DMS 273 (cell line): Measurements from ENCODE around the gene TRIM44.

Source experiments
- DNase-seq: peaks from one replicate; lab custom pipeline; 2025; ENCODE audit not compliant: unreplicated experiment; lab: John Stamatoyannopoulos, UW

TRIM44 gene

DNA sequence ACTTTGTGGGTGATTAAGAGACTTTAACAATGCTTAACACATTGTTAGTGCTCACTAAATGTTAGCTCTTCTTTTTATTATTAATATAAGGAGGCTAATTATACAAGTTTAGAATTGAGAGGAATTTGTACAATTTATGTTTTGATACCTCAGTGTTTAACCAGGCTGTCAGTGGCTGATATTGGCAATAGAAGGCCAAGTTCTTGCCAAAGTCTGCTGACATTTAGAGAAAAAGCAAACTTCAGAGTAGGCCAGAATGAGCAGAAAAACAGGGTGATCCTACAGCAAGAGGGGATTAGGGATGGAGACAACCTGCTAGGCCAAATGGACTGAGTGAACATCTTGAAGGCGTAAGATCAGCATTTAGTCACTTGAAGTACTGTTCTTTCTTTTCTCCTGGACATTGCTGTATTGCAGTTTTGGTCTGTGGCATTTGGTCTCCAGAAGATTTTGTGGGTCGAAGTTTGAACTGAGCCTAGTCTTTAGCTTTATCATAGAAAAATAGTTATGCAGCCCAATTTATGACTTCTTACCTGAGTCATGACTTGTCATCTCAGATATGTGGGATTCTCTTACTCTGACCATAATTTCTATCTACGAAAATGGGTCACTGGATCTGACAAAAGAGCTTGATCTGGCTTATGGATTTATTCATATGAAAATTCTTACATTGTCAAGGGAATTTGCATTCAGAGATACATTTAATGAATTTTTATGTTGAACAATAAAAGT, 9.0 kb downstream of the TRIM44 start:
- DNase-seq, result no peak

DNA sequence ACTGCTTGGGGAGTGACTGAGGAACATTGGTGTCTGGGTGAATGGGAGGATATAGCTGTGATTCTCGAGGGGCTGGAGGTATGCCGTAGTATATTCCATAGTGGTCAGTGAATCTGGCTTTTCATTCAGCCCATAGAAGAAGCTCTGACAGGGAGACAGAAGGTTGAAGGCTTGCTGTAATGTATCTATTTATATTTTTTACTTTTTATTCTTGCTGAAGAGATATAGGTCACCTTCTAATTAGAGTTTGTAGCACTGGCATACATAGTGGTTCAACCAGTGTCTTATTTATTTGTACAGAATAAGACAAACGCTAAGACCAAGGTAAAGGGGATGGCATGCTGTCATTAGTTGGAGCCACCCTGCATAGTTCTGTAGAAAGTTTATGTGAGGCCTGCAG, 10.0 kb downstream of the TRIM44 start:
- DNase-seq, result no peak

DNA sequence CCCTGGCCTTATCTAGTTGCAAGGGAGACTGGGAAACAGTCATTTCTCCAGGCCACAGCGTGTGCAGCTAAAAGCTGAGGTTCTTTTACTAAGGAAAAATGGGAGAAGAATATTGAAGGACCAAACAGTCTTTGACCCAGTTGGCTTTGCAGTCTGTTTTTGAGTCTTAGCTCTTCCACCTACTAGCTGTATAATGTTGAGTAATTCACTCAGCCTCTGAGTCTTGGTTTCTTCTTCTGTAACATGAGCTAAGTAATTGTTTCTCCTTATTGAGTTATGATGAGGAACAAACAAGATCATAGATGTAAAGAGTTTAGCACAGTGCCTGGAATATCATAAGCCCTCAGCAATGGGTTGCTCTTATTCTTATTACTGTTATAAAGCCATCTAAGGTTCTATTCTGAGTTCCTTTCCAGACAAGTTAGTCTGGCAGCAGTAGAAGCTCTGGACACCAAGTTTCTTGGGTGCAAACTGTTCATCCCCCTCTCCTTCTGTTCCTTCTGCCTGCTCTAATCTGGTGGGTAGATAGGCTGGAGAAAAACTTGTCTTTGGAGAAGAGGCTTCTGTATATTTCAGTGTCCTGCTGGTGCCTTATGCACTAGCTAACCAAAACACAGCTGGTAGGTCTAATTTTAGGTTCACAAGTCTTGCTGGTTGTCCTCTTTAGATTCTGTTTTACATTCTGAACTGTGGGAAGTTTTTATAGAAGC, 13.5 kb downstream of the TRIM44 start:
- peak; percentile 66 for DNase-seq

DNA sequence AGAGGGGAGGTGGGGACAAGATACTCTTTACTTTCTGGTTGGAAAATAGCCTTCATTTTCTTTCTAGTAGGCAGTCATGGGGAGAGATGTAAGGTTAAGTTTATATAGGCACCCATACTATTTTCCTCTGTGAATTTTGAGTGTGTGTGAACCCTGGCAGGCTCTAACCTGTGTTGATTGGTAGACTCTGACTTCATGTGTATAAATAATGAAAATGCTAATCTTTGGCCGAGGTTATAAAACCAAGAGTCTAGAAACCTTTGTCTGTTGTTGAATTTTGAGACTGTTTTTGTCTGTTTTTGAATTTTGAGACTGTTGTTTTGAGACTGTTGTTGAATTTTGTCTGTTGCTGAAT, 14.0 kb downstream of the TRIM44 start:
- DNase-seq, result peak; percentile 45

DNA sequence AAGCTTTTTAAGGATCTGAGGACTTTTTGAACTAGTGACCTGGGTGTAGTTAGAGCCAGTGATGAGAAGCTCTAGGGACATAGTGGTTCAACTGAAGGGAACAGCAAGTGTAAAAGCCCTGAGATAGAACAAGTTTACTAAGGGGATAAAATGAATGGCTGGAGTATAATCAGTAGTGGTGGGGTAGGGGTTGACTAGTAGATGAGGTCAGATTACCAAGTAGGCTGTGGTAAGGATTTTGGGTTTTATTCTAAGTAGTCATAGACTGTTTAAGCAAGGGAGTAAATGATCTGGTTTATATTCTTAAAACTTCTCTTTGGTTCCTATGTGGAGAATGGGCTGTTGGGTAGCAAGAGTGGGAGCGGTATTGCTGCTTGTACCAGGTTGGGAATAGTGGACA, 15.3 kb downstream of the TRIM44 start:
- DNase-seq, result no peak

DNA sequence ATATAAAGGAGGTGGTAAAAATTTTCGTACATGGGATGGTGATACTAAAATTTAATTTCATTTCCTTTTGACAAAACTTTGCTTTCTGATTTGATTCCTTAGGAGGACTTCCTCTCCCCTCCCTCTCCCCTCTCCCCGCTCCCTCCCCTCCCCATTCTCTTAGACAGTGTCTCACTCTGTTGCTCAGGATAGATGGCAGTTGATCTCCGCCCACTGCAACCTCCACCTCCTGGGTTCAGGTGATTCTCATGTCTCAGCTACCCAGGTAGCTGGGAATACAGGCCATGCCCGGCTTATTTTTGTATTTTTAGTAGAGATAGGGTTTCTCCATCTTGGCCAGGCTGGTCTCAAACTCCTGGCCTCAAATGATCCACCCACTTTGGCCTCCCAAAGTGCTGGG, 15.9 kb downstream of the TRIM44 start:
- DNase-seq, result no peak

DNA sequence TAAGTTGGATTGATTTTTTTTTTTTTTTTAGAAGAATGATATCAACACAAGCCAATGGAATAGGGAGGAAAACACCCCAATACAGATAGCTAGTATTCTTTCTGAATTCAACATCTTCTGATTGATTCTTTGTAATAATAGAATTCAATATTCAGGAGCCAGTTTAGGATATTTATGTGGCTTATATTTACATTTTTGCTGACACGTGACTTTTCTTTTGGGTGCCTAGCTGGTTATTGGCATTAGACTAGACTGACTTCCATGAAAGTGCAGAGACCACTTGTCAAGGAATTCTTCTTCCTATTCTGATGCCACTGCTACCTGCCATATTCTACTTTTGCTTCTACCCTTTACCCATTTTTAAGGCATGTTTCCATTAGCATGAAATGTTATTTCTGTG, 16.4 kb downstream of the TRIM44 start:
- no peak for DNase-seq

DNA sequence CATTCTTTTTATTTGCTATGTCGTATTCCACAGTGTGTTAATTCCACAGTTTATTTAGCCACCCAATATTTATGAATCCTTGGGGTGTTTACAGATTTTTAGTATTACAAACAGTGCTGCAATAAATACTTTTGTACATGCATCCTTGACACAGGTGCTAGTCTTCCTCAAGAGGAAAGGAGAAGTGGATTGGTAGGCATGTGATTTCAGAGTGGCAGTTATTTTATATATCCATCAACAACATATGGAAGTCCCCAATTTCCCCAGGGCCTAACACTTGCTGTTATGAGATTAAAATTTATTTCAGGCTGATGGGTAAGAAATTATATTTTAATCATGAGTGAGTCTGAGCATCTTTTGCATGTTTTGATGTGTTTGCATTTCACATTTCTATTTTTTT, 17.9 kb downstream of the TRIM44 start:
- no peak for DNase-seq

DNA sequence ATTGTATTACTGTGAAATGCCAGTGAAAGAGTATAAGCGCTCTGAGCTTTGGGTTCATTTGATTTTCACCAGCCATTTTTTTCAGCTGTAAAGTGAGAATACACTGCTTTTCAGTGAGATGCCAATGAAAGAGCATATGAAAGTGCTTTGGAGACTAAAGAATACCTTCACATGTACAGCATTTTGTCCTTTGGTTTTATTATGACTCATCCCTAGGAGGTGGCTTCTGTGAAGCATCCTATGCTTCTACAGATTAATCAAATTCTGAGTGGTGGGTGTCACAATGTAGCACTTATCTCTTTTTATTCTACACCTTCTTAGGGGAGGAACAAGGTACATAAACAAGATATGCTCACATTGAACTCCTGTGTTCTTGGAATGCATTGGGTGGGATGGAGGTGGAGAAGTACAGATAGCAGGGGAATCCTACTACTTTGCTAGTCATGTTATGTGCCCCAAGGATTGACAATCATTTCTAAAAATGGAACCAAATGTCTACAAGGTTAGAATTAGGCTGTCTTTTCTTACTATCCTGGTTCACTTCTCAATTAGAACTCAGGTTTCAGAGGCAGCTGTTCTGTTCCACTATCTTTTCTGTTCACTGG, 18.7 kb downstream of the TRIM44 start:
- no peak for DNase-seq

DNA sequence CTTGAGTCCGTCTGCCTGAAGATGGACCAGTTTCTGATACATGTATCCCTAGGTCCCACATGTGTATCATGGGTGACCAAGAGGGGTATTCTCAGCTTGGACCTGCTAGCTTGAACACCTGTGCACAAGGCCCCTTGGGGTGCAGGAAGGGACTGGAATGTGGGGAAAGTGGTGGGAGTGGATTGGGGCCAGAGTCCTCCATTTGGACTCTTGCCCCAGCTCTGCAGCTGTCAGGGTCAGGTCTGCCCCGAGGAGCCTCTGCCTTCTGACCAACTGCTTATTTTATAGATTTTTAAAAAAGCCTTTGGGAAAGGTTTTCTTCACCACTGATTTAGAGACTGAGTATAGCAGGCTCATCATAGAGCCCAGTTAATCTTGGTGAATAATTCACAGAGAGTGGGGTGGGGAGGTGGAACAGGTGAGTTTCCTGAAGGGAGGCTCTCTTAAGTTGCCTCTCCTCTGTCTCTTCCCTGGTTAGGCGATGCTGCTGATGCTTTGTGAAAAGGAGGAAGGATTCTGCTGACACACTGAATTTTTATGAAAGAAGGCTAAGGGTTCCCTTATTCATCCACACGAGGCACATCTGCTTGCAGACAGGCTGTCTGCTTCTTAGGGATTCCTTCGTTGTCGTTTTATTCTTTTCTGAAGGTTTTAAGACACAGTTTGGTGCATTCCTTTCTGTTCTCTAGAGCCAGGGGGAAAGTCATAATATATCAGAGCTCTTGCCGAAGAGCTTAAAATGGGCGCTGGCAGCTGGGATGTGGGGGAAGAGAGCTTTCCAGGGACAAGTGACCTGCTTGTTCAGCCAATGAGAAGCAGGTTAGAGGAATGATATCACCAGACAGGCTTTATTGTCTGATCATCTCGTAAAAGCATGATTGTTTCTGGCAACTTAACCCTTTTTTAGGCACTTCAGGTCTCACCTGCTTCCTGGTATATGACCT, 19.9 kb downstream of the TRIM44 start:
- DNase-seq, result peak; percentile 48

DNA sequence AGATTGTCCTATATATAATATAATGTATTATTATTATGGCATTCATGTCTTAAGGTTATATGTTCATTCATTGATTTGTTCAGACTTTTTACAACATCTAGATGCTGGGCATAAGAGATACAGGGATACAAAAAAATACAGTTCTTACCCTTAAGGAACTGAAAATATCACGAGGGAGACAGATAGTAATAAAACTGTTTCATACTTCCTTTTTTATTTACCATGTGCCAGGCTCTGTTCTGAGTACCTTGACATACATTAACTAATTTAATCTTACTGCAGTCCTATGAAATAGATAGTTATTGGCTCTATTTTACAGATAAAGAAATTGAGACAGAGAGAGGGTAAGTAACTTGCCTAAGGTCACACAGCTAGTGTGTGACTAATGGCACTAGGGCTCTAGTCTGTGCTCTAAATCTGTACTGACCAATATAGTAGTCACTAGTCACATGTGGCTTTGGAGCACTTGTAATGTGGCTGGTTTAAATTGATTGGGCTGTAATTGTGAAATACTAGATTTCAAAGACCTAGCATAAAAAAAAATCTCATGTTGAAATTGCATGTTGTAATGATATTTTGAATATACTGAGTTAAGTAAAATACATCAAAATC, 21.3 kb downstream of the TRIM44 start:
- DNase-seq, result no peak

DNA sequence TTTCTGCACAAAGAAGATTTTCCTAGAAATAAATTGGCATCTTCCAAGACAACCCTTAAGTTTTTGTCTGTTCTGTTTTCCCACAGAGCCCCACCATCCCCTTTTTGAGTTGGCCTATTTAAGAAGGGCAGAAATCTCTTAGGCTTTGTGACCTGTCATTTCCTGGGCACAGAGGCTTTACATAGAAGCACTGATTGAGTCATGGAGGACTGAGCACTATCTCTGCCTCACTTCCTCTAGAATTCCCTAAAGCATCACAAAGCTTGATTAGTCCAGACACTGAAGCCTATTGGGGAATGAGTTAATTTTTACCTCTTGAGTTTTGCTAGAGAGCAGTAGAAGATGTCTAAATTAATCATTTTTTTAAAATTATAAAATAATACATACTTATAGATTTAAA, 25.4 kb downstream of the TRIM44 start:
- no peak for DNase-seq

DNA sequence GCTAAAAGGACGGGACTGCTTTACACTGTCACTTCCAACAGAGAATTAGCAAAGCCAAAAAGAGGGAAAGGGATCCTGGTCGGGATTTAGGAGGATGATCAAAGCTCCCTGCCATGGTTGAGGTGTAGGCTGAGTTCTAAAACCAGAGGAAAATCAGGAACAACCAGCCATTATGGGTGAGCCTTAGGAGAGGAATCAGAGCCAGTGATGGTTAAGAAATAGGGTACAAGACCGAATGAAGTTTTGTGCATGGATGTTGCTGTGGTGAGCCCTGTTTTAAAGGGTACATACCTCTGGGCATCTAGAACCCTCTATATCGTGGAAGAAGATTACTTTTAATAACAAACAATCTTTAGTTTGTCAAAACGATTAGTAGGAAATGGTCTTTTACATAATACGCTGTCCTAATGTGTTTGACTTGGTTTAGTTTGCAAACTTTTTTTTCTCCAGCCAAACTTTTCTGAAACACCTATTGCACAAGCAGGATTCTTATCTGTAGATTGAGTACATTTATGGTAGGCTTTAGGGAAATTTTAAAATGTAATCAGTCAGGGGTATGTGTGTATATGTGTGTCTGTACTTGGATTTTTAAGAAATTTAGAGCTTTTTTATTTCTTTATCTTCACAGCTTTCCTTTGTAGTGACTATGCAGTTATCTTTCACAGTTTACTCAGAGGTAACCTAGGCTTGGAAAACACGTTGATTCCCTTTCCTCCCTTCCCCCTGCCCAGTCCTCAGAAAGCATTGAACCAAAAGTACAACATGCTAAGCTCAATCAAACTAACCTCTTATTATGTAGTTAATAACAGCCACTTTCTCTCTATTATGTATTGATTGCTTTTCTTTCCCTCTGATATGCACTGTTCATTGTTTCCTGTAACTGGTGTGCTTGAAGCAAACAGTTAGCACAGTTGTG, 26.8 kb downstream of the TRIM44 start:
- DNase-seq, result no peak

DNA sequence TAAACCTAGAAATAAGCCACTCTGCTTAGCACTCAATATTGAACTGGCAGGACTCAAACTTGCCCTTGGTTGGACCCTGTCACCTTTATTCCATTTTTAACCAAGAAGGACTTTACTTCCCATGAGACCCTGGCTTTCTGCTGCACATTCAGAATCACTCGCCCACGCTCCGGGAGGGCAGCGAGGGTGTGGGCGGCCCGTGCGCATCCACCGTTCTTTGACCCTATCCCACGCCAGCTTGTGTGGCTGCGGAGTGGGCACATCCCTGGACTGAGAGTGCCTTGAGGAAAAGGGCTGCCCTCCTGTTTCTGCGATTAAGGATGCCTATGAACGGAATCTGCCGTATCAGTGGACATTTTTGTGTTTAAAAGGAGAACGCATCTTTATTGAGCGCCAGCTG, 39.6 kb downstream of the TRIM44 start:
- no peak for DNase-seq

DNA sequence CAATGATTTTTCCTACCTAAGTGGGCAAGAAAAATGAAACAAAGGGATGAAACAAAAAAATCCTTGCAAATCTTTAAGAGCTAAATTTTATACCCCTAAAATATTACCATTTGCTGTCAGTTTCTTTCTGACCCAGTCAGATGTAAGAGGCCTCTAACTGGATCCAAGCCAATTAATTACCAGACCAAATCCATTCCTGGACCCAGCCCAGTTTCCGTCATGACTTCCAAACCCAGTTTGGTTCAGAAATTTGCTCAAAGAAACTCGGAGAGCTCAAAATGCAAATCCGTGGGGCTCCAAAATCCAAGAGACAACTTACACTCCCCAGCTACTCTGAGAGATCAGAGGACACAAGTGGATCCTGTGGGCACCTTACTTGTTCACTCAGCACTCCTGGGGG, 46.8 kb downstream of the TRIM44 start:
- no peak for DNase-seq

DNA sequence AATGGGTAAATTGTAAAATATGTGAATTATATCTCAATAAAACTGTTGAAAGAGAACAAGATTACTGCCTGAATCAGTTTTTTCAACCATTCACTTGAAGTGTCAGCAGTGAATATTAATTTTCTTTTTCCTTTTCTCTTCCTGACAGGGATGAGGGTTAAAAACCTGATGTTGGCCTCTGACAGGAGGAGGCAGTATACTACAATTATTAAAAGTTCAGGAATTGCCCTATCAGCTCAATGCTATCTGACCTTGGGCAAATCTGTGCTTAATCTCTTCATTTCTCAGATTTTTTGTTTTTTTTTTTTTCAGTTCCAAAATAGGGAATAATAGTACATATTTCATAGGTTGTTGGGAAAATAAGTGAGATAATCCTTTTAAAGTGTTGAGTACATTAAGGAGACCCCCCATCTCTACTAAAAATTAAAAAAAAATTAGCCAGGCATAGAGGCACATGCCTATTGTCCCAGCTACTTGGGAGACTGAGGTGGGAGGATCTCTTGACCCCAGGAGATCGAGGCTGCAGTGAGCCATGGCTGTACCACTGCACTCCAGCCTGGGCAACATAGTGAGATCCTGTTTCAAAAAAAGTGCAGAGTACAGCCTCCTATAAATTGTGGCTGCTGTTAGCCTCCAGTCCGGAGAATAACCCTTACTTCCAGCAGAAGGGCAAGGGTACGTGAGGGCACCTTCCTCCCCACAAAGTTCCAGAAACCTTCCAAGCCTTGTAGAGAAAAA, 48.8 kb downstream of the TRIM44 start:
- DNase-seq, result peak; percentile 12

DNA sequence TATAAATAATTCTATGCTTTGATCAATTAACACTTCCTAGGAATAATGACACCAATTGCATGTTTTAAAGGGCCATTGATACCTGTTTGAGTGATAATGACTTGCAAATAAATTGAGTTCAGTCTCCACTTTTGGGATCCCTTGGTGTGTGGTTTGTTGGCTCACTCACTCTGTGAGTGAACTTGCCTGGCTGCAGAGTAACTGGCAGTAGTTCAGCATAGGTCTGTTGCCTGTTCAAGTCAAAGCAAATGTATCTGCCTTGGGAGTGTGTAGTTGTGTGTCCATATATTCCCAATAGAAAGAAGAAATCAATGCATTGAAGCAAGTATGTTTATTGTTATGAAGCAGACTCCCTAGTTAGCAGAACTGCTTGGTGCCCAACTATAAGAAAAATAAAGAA, 49.3 kb downstream of the TRIM44 start:
- DNase-seq, result no peak

DNA sequence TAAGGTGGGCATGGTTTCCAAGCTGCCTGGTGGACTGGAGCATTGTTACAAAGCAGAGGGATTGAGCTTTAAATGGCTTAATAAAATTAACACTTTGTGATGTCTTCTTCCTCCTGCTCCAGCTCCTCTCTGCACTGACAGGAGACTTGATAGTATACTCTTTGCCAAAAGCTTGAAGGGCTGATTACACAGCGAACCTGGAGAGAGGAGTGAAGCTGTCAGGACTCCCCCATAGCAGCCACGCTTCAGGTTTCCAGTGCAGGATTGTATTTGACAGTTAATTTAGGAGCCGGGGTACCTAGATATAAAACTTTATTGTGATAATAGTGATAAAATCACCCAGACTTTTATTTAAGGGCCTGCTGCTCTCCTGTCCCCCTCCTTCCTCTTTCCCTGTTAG, 50.0 kb downstream of the TRIM44 start:
- DNase-seq, result no peak
